A549 treated with ZK216348 at 1 μM for 4 hours (cell line): ENCODE data around the gene F2R. TPM values are rescaled to one million over a fixed set of nuclear protein-coding genes. Genes with fewer than 3 reads are reported as not detected.

ENCODE experiments used
- total RNA-seq: library from RNA; stranded (reverse); fragments of 200-300 nt; extraction: Qiagen RNA extraction; gene quantifications from 5 replicates; pipeline ENCODE4 v1.2.3, GENCODE V29; 2022; ENCODE audit warnings: low read depth

The F2R gene
- total RNA-seq, result 28.3 to 56.4 TPM (median 49.9 TPM) in 5 replicates

GRCh38 chr5:76715736-76716455 is at the start of gene F2R:
Gene F2R, plus strand, starts transcription at chr5:76716126. Its CDS starts 182 bp downstream, at chr5:76716308.

Other genes starting within 250 kb of the F2R start
- 2.9 to 5.2 TPM (median 4.0 TPM) in 5 replicates for gene F2RL2, start 92.7 kb upstream of the F2R start, total RNA-seq
- gene F2RL1, start 102.9 kb downstream of the F2R start, total RNA-seq, result 209 to 272 TPM (median 236 TPM) in 5 replicates
- gene S100Z, start 133.9 kb downstream of the F2R start, total RNA-seq, result not detected in 5 replicates
- not detected in 5 replicates for gene CRHBP, start 236.9 kb downstream of the F2R start, total RNA-seq